GM20000 (cell line): Measurements from ENCODE around the gene PLA2G4D.

Source experiments
- DNase-seq: peaks from one replicate; pipeline ENCODE4 v3.0.0; 2012; ENCODE audit warnings: low spot score
- CTCF ChIP-seq: IDR thresholded peaks from 2 replicates; pipeline ENCODE4 v1.5.1; 2012; ENCODE audit warnings: mild to moderate bottlenecking, control low read depth; ENCODE audit errors: extremely low read depth, missing control alignments

PLA2G4D gene

DNA sequence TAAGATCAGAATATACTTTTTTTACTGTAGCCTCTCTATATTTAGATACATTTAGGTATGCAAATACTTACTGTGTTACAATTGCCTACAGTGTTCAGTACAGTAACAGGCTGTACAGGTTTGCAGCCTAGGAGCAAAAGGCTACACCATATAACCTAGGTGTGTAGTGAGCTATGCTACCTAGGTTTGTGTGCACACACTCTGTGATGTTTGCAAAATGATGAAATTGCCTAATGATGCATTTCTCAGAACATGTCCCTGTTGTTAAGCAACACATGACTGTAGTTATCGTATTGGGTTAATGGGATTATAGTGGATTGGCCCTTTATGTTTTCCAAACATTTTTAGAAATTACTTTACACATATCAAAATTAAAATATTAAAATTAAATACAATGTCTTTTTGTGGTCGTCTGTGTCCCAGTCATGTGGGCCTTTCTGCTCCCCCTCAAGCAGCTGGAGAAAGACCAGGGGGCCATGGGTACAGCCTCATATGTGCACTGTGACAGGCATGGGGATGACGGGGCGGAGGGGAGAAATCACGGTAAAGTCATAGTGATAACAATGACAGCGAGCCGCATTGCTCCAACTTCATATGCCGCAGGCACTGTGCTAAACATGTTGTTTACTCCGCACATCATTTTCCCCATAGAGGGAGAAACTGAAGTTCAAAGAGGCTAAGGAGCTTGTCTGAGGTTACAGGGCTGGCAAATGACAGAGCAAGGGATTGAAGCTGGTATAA, 46.1 kb downstream of the PLA2G4D start:
- DNase-seq: no peak
- TF ChIP-seq CTCF: no peak

- TF ChIP-seq CTCF: no peak
- no peak for DNase-seq
These were observed 47.8 kb downstream of the PLA2G4D start for GRCh38 chr15:42046597-42046996.

DNA sequence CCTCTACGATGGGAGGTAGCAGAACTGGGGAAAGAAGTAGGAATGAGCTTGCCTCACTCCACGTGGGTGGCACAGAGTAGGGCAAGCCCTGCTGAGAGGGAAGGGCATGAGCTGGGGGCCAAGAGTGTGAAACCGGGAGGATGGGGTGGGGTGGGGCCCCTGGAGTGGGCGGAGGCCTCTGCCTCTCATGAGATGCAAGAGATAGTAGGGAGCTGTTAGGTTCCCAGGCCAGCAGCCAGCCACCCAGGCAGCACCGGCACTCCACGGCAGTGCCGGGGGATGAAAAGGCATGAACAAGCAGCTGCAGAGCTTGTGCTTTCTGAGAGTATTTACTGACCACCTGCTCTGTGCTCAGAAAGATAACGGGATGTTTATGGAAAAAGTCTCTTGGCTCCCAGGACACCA, 49.1 kb downstream of the PLA2G4D start:
- no peak for TF ChIP-seq CTCF
- no peak for DNase-seq

DNA sequence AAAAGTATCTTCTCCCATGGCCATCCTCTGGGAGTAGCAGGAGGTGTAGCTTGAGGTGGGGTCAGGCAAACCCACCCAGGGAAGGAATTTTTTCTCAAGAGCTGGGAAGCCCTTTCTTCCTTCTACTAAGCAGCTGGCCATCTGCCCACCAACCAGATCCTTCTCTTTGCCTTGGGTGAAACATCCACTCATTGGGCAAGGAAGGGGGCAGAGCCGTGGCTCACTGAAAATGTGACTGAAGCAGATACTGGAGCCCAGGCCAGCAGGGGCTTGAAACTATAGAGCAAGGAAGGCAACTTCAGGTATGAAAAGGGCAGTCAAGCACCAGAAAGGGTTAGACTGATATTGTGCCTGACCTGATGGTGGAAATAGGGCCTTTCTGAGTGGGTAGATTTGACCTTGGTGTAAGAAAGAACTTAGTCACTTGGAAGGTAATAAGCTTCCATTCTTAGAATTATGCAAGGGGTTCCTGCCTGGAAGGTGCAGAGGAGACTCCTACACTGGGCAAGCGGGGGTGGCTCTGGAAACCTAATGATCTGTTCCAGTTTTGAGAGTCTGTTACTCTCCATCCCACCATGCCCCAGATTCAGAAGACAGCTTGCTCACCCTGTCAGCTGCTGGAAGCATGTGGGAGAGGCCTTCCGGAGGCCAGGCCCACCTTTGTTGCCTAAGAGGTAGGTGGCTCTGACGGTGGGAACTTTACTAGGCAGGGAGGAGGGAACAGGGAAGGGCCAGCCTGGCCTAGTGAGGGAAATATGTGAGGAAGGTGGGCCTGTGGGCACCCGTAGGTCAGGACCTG, 51.6 kb downstream of the PLA2G4D start:
- no peak for TF ChIP-seq CTCF
- DNase-seq: no peak

- TF ChIP-seq CTCF: no peak
- no peak for DNase-seq
These were observed 56.0 kb downstream of the PLA2G4D start for GRCh38 chr15:42038401-42038800.

DNA sequence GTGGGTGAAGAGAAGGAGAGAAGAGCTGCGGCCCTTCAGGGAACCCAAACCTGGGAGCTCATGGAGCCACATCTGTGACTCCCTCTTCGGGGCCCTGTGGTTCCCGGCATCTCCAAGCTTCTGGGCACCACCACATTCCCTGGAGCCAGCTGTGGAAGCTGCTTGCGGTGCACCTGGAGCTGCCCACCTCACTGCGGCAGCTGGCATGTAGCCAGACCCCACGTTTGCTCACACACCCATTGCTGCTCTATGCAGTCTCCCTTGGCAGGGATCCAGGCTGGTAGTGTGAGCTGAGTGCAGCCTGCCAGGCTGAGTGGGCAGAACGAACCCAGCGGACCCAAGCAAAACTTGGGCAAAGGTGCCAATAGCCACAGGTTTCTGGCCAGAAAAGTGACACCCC, 56.7 kb downstream of the PLA2G4D start:
- no peak for DNase-seq
- TF ChIP-seq CTCF: no peak

DNA sequence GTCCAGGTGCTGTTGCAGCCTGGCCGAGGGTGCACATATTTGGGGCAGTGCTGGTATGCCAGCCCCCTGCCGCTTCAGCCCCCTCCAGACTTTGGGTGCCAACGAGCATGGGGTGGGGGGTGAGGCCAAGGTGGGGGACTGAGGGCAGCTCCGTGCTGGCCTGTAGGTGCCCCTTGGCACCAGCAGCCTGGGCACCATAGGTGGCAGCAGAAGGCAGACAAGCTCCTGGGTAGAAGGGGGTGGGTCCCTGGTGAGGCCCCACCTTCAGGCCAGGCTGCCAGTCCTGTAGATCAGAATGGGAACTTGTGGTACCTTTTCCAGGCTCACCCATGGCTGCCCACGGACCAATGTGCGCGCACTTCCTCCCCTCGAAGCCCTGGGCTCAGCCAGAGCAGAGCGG, 57.4 kb downstream of the PLA2G4D start:
- no peak for TF ChIP-seq CTCF
- DNase-seq: no peak
